Activated CD4-positive, alpha-beta T cell treated with anti-CD3 and anti-CD28 coated beads, Interleukin-2, amount 10 ng/mL, durations not matched to agents 7 days and 5 days (primary cell): ENCODE measurements around the gene DHX36. TPM values are rescaled to one million over a fixed set of nuclear protein-coding genes. Genes with fewer than 3 reads are reported as not detected.
A peak's percentile ranks its signal among the peaks of the same experiment; 100 is the strongest.

Experiments
- CTCF ChIA-PET: fragments of 350-600 bp; sonication (Branson Sonifier 250); formaldehyde crosslinking; loops from one replicate; lab custom pipeline; 2021; ENCODE audit warnings: antibody characterized with exemption; lab: Charles Lee
- POLR2A ChIA-PET: fragments of 350-600 bp; sonication (Branson Sonifier 250); formaldehyde crosslinking; loops from one replicate; lab custom pipeline; 2021; ENCODE audit warnings: antibody characterized with exemption; lab: Charles Lee
- DNase-seq: peaks from one replicate; pipeline ENCODE4 v3.0.0-alpha.2; 2020
- H3K27ac Mint-ChIP-seq: one replicate; pipeline ENCODE4 v1.8.0; 2021; ENCODE audit warnings: mild to moderate bottlenecking, moderate library complexity, mixed read lengths
- H3K27me3 Mint-ChIP-seq: one replicate; pipeline ENCODE4 v1.8.0; 2021; ENCODE audit warnings: mixed read lengths
- H3K36me3 Mint-ChIP-seq: one replicate; pipeline ENCODE4 v1.8.0; 2021; ENCODE audit warnings: low read depth, mixed read lengths
- H3K4me1 Mint-ChIP-seq: one replicate; pipeline ENCODE4 v1.8.0; 2021; ENCODE audit warnings: mixed read lengths
- H3K4me3 Mint-ChIP-seq: one replicate; pipeline ENCODE4 v1.8.0; 2021; ENCODE audit warnings: mild to moderate bottlenecking, moderate library complexity, mixed read lengths
- H3K9me3 Mint-ChIP-seq: one replicate; pipeline ENCODE4 v1.8.0; 2021; ENCODE audit warnings: mixed read lengths
- total RNA-seq, 2 experiments: library from RNA; stranded (reverse); gene quantifications; one replicate each; pipeline ENCODE4 v1.2.3, GENCODE V29; 2021

DHX36 gene
- 10 to 100 TPM; 64.4 to 72.0 TPM for total RNA-seq

GRCh38 chr3:154323891-154324738 is at the start of gene DHX36:
DHX36 (minus strand) TSS chr3:154324487; CDS start chr3:154324416, 71 bp downstream.
- H3K27me3 Mint-ChIP-seq = no peaks in the 10 kb centered on the region
- POLR2A ChIA-PET = no interaction called here
- H3K36me3 Mint-ChIP-seq = peaks cover 14% of the 10 kb centered on the region
- H3K4me1 Mint-ChIP-seq = peaks cover 31% of the 10 kb centered on the region
- DNase-seq = peak; percentile 91
- peak within 1 kb of the TSS; percentile 96 for H3K27ac Mint-ChIP-seq
- CTCF ChIA-PET = no interaction called here
- peaks cover 6% of the 10 kb centered on the region for H3K9me3 Mint-ChIP-seq
- H3K4me3 Mint-ChIP-seq = peak within 1 kb of the TSS; percentile 85

- Mint-ChIP-seq H3K27ac (no peak overlapping the region), H3K4me3 (no peak overlapping the region), H3K27me3 (no peaks in the 10 kb centered on the region), H3K9me3 (peaks cover 10% of the 10 kb centered on the region), H3K4me1 (no peaks in the 10 kb centered on the region), H3K36me3 (no peaks in the 10 kb centered on the region)
- no peak for DNase-seq
- ChIA-PET CTCF (no interaction called here), POLR2A (no interaction called here)
These were observed 42.9 kb upstream of the DHX36 start for GRCh38 chr3:154367221-154367620.

- Mint-ChIP-seq H3K27me3 (no peaks in the 10 kb centered on the region), H3K36me3 (no peaks in the 10 kb centered on the region), H3K9me3 (peaks cover 10% of the 10 kb centered on the region), H3K4me3 (no peak overlapping the region), H3K4me1 (no peaks in the 10 kb centered on the region), H3K27ac (no peak overlapping the region)
- CTCF ChIA-PET = no interaction called here
- POLR2A ChIA-PET = no interaction called here
- DNase-seq = no peak
These were observed 40.6 kb upstream of the DHX36 start for GRCh38 chr3:154364849-154365248.

- Mint-ChIP-seq H3K9me3 (peaks cover 10% of the 10 kb centered on the region), H3K4me1 (no peaks in the 10 kb centered on the region), H3K27me3 (no peaks in the 10 kb centered on the region), H3K36me3 (no peaks in the 10 kb centered on the region), H3K4me3 (no peak overlapping the region), H3K27ac (no peak overlapping the region)
- DNase-seq = no peak
- ChIA-PET POLR2A (no interaction called here), CTCF (no interaction called here)
These were observed 36.8 kb upstream of the DHX36 start for GRCh38 chr3:154361099-154361498.

GRCh38 chr3:154356009-154356408 is 31.7 kb upstream of the DHX36 start:
- H3K4me1 Mint-ChIP-seq = no peaks in the 10 kb centered on the region
- DNase-seq = no peak
- ChIA-PET CTCF (no interaction called here), POLR2A (no interaction called here)
- no peak overlapping the region for H3K4me3 Mint-ChIP-seq
- H3K27ac Mint-ChIP-seq = no peak overlapping the region
- no peaks in the 10 kb centered on the region for H3K9me3 Mint-ChIP-seq
- no peaks in the 10 kb centered on the region for H3K36me3 Mint-ChIP-seq
- peaks cover 4% of the 10 kb centered on the region for H3K27me3 Mint-ChIP-seq

GRCh38 chr3:154349223-154349622 is 24.9 kb upstream of the DHX36 start:
- DNase-seq = no peak
- Mint-ChIP-seq H3K4me3 (no peak overlapping the region), H3K36me3 (no peaks in the 10 kb centered on the region), H3K4me1 (no peaks in the 10 kb centered on the region), H3K9me3 (no peaks in the 10 kb centered on the region), H3K27ac (no peak overlapping the region), H3K27me3 (peaks cover 9% of the 10 kb centered on the region)
- ChIA-PET CTCF (no interaction called here), POLR2A (no interaction called here)

- no peaks in the 10 kb centered on the region for H3K9me3 Mint-ChIP-seq
- H3K36me3 Mint-ChIP-seq = no peaks in the 10 kb centered on the region
- ChIA-PET CTCF (no interaction called here), POLR2A (no interaction called here)
- no peak overlapping the region for H3K27ac Mint-ChIP-seq
- H3K27me3 Mint-ChIP-seq = peaks cover 14% of the 10 kb centered on the region
- no peak for DNase-seq
- H3K4me1 Mint-ChIP-seq = no peaks in the 10 kb centered on the region
- H3K4me3 Mint-ChIP-seq = no peak overlapping the region
These were observed 21.3 kb upstream of the DHX36 start for GRCh38 chr3:154345422-154346122.

- H3K27ac Mint-ChIP-seq = no peak overlapping the region
- no peak overlapping the region for H3K4me3 Mint-ChIP-seq
- H3K36me3 Mint-ChIP-seq = no peaks in the 10 kb centered on the region
- peaks cover 9% of the 10 kb centered on the region for H3K27me3 Mint-ChIP-seq
- ChIA-PET POLR2A (no interaction called here), CTCF (no interaction called here)
- DNase-seq = no peak
- H3K9me3 Mint-ChIP-seq = no peaks in the 10 kb centered on the region
- H3K4me1 Mint-ChIP-seq = no peaks in the 10 kb centered on the region
These were observed 14.3 kb upstream of the DHX36 start for GRCh38 chr3:154338570-154338969.

- DNase-seq = no peak
- Mint-ChIP-seq H3K27ac (no peak overlapping the region), H3K9me3 (no peaks in the 10 kb centered on the region), H3K4me1 (no peaks in the 10 kb centered on the region), H3K36me3 (no peaks in the 10 kb centered on the region), H3K27me3 (peaks cover 11% of the 10 kb centered on the region), H3K4me3 (no peak overlapping the region)
- ChIA-PET CTCF (no interaction called here), POLR2A (no interaction called here)
These were observed 13.7 kb upstream of the DHX36 start for GRCh38 chr3:154338008-154338407.

- CTCF ChIA-PET = interaction anchor here (0.5 kb wide), 1 partner anchor 249 kb away, joined by 3 read pairs; no protein-coding TSS in a partner anchor
- Mint-ChIP-seq H3K4me3 (no peak overlapping the region), H3K9me3 (no peaks in the 10 kb centered on the region), H3K27me3 (peaks cover 10% of the 10 kb centered on the region), H3K27ac (no peak overlapping the region), H3K36me3 (no peaks in the 10 kb centered on the region), H3K4me1 (no peaks in the 10 kb centered on the region)
- POLR2A ChIA-PET = no interaction called here
- no peak for DNase-seq
These were observed 10.7 kb upstream of the DHX36 start for GRCh38 chr3:154334973-154335420.

GRCh38 chr3:154327871-154328270 is 3.6 kb upstream of the DHX36 start:
- Mint-ChIP-seq H3K4me3 (no peak overlapping the region), H3K36me3 (no peaks in the 10 kb centered on the region), H3K4me1 (peaks cover 14% of the 10 kb centered on the region), H3K27me3 (no peaks in the 10 kb centered on the region), H3K27ac (no peak overlapping the region), H3K9me3 (peaks cover 4% of the 10 kb centered on the region)
- ChIA-PET POLR2A (no interaction called here), CTCF (no interaction called here)
- no peak for DNase-seq

- ChIA-PET POLR2A (no interaction called here), CTCF (interaction anchor here (0.6 to 0.9 kb wide), 4 partner anchors 8 to 1481 kb away, joined by 3 read pairs; partner anchors contain the start of gene C3orf33)
- no peak for DNase-seq
- Mint-ChIP-seq H3K27ac (peak overlapping the region; percentile 96), H3K27me3 (no peaks in the 10 kb centered on the region), H3K4me1 (peaks cover 31% of the 10 kb centered on the region), H3K4me3 (peak overlapping the region; percentile 85), H3K36me3 (peaks cover 14% of the 10 kb centered on the region), H3K9me3 (peaks cover 6% of the 10 kb centered on the region)
These were observed 632 bp upstream of the DHX36 start for GRCh38 chr3:154324919-154325318.
